ENCODE measurements around the gene ATR.
"Not testable (repeated sequence)": the region's sequence is repeated elsewhere in the genome, so short reads cannot be mapped to it uniquely, and the experiment has no call there.

GRCh38 chr3:142581070-142581469 is 2.5 kb upstream of the ATR start:
- TF ChIP-seq CTCF, POLR2AphosphoS5, POLR2A (IDR thresholded peaks at IDR 0.05): not testable (repeated sequence)
